ENCODE data around the gene ABR. TPM values are rescaled to one million over a fixed set of nuclear protein-coding genes. Genes with fewer than 3 reads are reported as not detected.

The ABR gene
- total RNA-seq, 4 donors from 2014 or later = 286 to 1,099 (median 522) TPM

- Histone ChIP-seq H3K4me1 (peaks cover 14 to 25% (median 14%) of the 10 kb centered on the region in 4 donors), H3K27me3 (no peaks in the 10 kb centered on the region), H3K4me3 (no peak overlapping the region), H3K36me3 (no peaks in the 10 kb centered on the region), H3K9me3 (no peaks in the 10 kb centered on the region), H3K27ac (no peak overlapping the region)
- DNase-seq = no peak
- WGBS, 2 donors (ENCODE audit: low coverage in 1 of 2) = 45 to 92% methylated on average over 2 to 11 of the region's 11 CpGs
- intact Hi-C loops (cut with DNase I; ENCODE audit: low total_unique reads) = no loop called here
- in situ Hi-C loops (cut with MboI; ENCODE audit: low pct_ligation_motif_present in 1 of 4, low pct_unique_long_range_greater_than_20kb in 1 of 4, low sequenced_read_pairs in 3 of 4) = no loop called here
- TF ChIP-seq CTCF (IDR thresholded peaks at IDR 0.05) (no peak), POLR2A (IDR thresholded peaks at IDR 0.05) (no peak), POLR2AphosphoS5 (IDR thresholded peaks at IDR 0.05) (no peak), EP300 (IDR thresholded peaks at IDR 0.05; ENCODE audit: low read depth) (no peak)
Measured at GRCh38 chr17:1174263-1174880, 5.4 kb downstream of the ABR start.

GRCh38 chr17:1173432-1174262, 6.1 kb downstream of the ABR start:
- 85 to 96% methylated on average over 8 to 27 of the region's 28 CpGs for WGBS, 2 donors (ENCODE audit: low coverage in 1 of 2)
- Histone ChIP-seq H3K4me3 (no peak overlapping the region), H3K27me3 (no peaks in the 10 kb centered on the region), H3K4me1 (peaks cover 7 to 18% (median 7%) of the 10 kb centered on the region in 4 donors), H3K36me3 (no peaks in the 10 kb centered on the region), H3K27ac (no peak overlapping the region), H3K9me3 (no peaks in the 10 kb centered on the region)
- intact Hi-C loops (cut with DNase I; ENCODE audit: low total_unique reads) = no loop called here
- DNase-seq = no peak
- TF ChIP-seq POLR2AphosphoS5 (IDR thresholded peaks at IDR 0.05) = no peak
- in situ Hi-C loops (cut with MboI; ENCODE audit: low pct_ligation_motif_present in 1 of 4, low pct_unique_long_range_greater_than_20kb in 1 of 4, low sequenced_read_pairs in 3 of 4) = no loop called here

- 87 to 93% methylated on average over 2 to 11 of the region's 11 CpGs for WGBS, 2 donors (ENCODE audit: low coverage in 1 of 2)
- H3K27me3 ChIP-seq = no peaks in the 10 kb centered on the region
- no peak overlapping the region for H3K4me3 ChIP-seq
- no peaks in the 10 kb centered on the region for H3K36me3 ChIP-seq
- in situ Hi-C loops (cut with MboI; ENCODE audit: low pct_ligation_motif_present in 1 of 4, low pct_unique_long_range_greater_than_20kb in 1 of 4, low sequenced_read_pairs in 3 of 4) (no loop called here), intact Hi-C loops (cut with DNase I; ENCODE audit: low total_unique reads) (no loop called here)
- TF ChIP-seq POLR2A (IDR thresholded peaks at IDR 0.05) = no peak
- no peak for TF ChIP-seq POLR2AphosphoS5 (IDR thresholded peaks at IDR 0.05)
- no peak for TF ChIP-seq CTCF (IDR thresholded peaks at IDR 0.05)
- TF ChIP-seq EP300 (IDR thresholded peaks at IDR 0.05; ENCODE audit: low read depth) = no peak
- no peak overlapping the region for H3K27ac ChIP-seq
- DNase-seq = no peak
- peaks cover 0 to 14% (median 4%) of the 10 kb centered on the region in 4 donors for H3K4me1 ChIP-seq
- H3K9me3 ChIP-seq = no peaks in the 10 kb centered on the region
Measured at GRCh38 chr17:1171953-1172352, 7.8 kb downstream of the ABR start.

GRCh38 chr17:1170739-1171138, 9.0 kb downstream of the ABR start:
- no peaks in the 10 kb centered on the region for H3K36me3 ChIP-seq
- in situ Hi-C loops (cut with MboI; ENCODE audit: low pct_ligation_motif_present in 1 of 4, low pct_unique_long_range_greater_than_20kb in 1 of 4, low sequenced_read_pairs in 3 of 4) = no loop called here
- H3K9me3 ChIP-seq = no peaks in the 10 kb centered on the region
- no peak overlapping the region for H3K27ac ChIP-seq
- no peak overlapping the region for H3K4me3 ChIP-seq
- DNase-seq = no peak
- H3K4me1 ChIP-seq = peaks cover 0 to 10% (median 4%) of the 10 kb centered on the region in 4 donors
- WGBS, 2 donors (ENCODE audit: low coverage in 1 of 2) = 88% methylated on average over 11 of the region's 11 CpGs; no CpG with 5 or more reads in 1 of the 2 donors
- TF ChIP-seq EP300 (IDR thresholded peaks at IDR 0.05; ENCODE audit: low read depth) (no peak), POLR2A (IDR thresholded peaks at IDR 0.05) (no peak), POLR2AphosphoS5 (IDR thresholded peaks at IDR 0.05) (no peak), CTCF (IDR thresholded peaks at IDR 0.05) (no peak)
- intact Hi-C loops (cut with DNase I; ENCODE audit: low total_unique reads) = no loop called here
- H3K27me3 ChIP-seq = no peaks in the 10 kb centered on the region

Data from transverse colon (tissue), 4 donors.